Activated CD4-positive, alpha-beta T cell treated with anti-CD3 and anti-CD28 coated beads, Interleukin-2, amount 50 U/mL, for 16 hours (primary cell): ENCODE measurements around the gene CYREN.
"Not testable (repeated sequence)": the region's sequence is repeated elsewhere in the genome, so short reads cannot be mapped to it uniquely, and the experiment has no call there.

Experiments used
- DNase-seq: peaks from one replicate; pipeline ENCODE4 v3.0.0-alpha.2; 2020

Gene CYREN, protein sequence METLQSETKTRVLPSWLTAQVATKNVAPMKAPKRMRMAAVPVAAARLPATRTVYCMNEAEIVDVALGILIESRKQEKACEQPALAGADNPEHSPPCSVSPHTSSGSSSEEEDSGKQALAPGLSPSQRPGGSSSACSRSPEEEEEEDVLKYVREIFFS

DNA sequence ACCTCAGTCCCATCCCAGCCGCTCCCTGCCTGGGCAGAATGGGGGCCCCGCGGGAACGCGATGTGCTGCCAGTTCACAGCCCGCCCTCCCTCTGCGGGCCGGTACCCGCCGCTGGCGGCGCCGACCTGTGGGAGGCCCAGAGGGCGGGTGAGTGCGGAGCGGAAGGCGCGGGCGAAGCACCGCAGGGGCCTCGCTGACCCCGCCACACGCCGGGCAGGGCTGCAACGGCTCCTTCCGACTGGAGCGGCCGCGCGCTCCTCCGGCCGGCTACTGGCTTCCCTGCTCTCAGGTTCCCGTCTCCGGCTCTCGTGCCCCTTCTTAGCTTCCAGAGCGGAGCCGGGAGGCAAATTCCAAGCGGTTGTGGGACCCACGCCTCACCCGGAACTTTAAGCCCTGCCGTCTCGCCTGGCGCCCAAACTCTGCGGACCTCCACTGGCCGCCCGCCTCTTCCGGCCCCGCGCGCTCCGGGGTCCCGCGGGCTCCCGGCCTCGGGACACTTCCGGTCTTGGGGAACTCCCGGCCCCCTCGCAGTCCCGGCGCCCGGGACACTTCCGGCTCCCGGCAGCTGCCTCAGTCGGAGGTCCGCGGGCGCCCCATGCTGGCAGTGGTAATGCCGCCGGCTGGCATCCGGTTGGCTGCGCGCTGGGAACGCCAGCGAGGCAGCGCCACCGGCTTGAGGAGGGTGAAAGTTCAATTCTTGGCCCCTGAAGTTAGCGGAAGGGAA is at the start of gene CYREN:
CYREN (minus strand) TSS at position 434 of the 724 bp plus-strand sequence. CDS start 1,785 bp downstream, outside the sequence.
- peak; percentile 94 for DNase-seq

DNA sequence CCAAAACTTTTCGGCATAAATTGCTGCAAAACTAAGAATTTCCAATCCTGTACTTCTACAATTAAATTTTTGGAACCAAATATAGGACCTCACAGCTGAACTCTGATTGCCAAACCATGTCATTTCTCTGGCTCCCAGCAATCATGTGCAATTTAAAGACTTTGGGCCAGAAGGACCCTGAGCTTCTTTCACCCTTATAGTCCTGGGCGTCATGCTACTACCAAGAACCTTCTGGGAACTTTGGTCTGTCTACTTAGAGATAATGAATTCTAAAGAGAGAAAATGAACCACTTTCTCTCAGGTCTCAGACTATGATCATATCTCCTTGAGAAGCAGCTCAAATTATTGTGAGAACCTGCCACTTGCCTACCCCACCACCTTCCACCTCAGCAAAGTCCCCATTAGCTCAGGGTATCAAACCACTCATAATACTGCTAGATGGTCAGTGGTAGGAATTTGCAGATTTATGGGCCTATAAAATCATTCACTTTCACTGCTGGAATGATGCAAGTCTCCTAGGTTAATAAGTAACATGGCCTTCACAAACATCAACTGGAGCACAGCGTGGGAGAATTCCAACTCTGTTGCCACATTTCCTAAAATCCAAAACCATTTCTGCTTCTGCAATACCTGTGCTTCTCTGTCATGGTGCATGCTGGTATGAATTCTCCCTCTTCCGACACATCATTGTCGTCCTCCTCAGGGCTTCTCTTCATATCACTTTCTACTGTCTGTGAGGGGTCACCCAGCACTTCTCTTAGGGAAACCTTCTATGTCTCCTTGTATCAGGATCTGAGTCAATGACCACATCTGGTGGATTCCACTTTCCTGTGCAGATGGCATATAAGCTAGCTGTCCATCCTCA is 47.4 kb upstream of the CYREN start:
- no peak for DNase-seq

DNA sequence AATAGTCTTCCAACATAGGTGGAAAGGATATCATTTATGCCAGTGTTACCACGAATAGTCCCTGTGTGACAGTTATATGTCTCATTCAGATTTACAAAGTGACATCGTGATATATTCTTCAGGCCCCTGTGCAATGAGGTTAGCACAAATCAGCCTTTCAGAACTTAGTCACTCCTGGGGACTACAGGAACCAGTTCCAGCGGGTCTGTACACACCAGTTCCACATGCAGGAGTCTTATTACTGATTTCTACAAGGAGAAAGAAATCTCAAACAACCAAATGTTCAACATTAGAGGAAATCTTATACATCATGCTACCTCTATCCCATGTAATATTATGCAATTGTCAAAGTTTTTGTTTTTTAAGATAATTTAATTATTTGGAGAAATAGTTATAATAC is 45.2 kb upstream of the CYREN start:
- DNase-seq, result no peak

DNA sequence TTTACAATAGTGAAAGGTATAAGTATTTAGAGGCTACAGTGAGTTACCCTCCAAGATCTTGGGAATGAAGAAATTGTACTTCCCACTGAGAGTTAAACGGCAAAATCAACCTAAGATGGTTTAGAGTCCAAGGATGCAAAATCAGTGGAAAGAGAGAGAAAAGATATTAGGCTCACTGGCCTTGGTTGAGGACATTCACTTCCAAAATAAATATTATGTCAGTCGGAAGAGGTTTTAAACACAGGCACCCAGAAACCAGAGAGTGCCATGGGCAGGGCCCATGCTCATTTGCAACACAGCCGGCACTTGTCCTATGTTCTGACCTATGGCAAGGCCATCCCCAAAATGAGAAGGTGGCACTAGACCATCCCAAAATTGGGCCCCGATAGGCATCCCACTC is 44.7 kb upstream of the CYREN start:
- DNase-seq, result no peak

DNA sequence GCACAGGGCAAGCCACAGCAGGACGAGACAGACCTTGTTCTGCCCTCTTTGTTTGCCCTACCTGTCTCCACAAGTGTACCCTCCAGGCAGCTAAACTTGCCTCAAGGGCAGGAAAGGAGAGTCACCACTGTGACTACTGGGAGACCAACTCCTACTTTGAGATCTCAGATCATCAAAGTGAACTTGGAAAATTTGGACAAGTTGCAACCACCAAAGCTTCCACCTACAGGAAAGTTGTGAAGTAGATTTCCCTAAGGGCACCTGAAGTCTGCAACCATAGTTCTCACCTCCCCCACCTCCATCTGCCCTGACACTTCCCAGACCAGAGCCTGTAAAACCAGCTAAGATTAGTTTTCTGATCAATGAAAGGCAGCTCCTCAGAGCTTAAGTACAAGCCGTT is 43.3 kb upstream of the CYREN start:
- no peak for DNase-seq

DNA sequence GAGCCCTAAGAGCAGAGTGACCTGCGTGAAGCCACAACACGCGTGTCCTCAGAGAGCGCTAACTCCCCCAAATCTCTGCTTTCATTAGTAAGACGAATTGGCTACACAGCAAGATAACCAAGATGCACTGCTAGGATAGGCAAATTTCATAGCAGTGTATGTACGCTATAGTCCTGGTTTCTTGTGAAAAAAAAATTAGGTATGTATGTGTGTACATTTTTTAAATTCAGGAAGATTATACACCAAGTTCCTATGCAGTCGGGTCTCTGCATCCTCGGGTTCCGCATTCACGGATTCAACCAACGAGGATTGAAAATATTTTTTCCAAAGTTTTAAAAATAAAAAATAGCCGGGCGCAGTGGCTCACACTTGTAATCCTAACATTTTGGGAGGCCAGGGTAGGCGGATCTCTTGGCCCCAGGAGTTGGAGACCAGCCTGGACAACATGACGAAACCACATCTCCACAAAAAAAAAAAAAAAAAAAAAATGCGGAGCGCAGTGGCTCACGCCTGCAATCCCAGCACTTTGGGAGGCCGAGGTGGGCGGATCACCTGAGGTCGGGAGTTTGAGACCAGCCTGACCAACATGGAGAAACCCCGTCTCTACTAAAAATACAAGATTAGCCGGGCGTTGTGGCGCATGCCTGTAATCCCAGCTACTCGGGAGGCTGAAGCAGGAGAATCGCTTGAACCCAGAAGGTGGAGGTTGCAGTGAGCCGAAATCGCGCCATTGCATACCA is 41.6 kb upstream of the CYREN start:
- not testable (repeated sequence) for DNase-seq

DNA sequence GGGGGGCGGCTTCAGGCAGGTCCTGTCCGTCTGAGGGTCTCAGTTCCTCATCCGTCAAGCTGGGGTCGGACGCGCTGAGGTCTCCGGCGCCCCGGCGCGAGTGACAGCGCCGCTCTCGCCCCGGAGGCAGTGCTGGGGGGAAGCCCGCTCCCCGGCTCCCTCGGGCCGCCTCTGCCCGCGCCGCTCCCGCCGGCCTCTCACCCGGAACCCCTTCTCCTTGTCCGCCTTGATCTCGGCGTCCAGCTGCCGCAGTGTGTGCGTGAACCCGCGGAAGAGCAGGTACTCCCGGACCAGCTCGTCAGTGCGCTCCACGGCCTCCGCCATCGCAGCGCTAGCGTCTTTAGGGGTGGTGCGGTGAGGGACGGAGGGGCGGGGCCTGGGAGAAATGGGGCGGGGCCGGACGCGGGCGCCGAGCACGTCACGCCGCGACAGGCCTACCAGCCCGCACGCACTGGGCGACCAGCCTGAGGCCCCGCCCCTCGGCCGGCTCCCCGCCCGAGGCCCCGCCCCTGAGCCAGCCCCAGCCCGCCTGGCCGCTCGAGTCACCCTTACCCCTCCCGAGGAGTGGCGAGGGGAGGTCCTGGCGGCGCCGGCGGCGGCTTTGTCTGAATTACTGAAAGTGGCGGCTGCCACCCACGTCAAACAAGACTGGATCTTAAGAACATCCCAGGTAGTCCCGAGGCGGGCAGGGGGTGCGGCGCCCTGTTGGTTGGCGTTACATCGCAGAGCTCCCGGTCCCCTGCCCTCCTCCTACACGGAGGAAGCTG is 40.9 kb upstream of the CYREN start, which contains the start of gene WDR91:
WDR91 (minus strand) TSS at position 348 of the 767 bp plus-strand sequence; CDS start at position 324, 24 bp downstream.
- peak; percentile 96 for DNase-seq

DNA sequence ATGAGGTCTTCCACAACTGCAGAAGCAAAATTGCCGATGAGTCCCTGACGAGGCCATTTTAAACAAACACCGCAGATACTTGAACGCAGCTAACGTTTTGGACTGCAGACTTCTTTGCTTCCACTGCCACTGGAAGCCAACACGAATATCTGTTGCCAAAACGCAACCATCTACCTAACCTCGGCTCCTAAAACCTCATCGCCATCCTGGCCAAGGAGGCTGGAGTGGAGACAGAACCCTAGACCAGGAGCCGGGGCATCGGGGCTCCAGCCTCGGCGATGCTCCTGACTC is 40.3 kb upstream of the CYREN start:
- peak; percentile 9 for DNase-seq

DNA sequence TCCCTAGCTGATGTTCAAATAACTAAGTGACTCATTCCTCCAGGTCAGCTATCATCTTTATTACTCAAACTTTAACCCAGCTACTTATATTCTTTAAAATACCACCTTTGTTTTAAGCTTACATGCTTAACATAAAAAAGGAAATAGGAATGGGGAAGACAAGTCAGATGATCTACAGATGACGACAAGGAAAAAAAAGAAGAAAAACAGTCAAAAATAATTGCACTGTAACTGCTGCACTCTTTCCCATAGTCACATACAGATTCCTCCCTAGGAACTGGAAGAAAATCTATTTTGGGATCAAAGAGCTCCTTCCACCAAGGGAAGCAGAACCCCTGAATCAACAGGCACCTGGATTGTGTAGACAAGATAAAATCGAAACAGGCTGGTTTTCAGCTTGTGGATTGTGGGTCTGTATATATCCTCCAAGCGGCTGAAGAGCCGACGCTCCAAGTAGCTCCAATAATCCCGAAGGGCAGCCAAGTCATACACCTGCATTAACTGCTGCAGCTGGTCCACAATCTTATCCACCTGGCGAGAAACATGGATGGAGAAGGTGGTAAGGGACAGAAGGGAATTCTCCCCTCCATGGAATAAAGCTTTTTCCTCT is 38.8 kb upstream of the CYREN start:
- DNase-seq, result no peak

DNA sequence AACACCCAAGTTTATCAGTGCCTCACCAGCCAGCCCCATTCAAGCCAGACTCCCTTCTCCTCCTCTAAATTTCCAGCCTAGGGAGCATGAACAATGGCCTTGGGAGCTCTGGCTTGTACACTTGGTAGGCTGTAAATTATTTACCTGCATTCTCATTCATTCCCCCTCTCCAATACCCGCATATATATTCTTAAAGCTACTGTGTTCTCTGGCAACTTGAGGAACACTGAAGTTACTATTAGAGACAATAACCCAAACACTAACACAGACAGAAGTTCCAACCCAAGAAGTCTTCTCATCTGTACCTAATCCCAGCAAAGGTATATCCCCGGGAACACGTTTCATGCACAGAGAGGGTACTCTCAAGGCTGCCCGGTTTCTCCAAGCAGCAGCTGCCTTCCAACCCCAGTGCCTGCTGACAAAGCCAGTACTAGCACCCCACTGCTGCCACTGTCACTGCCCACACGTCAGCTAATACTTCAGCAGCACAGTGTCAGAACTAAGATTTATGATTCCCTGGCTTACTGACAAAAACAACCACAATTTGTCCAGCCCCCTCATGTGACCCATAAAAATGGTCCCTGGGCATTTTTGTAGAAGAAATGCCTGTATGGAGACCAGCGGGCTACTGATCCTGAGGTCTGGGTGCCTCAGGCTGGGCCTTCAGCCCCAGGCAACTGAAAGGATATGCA is 37.7 kb upstream of the CYREN start:
- no peak for DNase-seq

DNA sequence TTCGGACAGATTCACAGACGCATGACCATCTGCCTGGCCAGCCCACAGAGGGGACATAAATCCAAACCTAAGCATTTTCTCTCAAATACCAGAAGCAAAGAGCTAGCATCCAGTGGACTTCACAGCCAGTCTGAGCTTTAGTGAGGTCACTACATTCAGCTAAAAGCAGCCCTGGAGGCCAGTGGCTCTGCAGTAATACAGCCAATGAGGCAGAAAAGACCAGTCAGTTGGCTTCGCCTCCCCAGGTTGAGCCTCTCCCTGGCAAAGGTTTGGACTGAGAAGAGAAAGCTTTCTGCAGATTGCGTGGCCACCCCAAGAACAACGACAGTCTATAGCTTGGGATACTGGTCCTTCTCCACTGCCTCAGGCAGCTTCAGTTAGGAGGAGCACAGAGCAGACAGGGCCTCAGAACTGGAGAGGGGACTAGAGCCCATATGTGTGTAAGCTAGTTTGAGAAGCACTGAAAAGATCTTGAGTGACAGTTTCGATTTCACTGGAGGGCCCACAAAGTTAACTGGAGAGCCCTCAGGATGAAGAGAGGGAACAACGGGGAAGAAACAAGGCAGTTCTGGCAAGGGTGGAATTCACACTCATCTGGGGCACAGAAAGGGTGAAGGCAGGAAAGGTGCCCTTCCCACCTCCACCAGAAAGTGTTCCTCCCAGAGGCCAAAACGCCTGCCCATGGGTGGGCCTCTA is 37.0 kb upstream of the CYREN start:
- DNase-seq, result no peak

DNA sequence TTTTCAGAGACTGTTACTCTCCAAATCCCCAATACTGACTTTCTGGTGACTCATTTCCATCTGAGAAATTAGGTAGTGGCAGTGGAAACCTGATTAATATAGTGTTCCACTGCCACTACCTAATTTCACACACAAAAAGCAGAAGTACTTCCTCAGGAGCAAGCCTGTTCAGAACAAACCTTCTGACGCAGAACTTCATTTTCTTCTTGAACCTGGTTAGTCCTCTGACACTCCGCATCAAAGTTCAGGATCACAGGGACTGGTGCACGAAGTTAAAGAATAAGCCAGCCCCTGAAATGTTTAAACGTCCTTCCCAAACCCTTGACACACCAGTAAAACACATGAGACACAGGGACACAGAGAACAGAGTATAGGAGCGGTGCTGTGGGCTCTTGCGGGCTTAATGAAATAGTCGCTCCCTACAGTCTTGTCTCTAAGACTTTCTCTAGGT is 36.5 kb upstream of the CYREN start:
- DNase-seq, result peak; percentile 65

DNA sequence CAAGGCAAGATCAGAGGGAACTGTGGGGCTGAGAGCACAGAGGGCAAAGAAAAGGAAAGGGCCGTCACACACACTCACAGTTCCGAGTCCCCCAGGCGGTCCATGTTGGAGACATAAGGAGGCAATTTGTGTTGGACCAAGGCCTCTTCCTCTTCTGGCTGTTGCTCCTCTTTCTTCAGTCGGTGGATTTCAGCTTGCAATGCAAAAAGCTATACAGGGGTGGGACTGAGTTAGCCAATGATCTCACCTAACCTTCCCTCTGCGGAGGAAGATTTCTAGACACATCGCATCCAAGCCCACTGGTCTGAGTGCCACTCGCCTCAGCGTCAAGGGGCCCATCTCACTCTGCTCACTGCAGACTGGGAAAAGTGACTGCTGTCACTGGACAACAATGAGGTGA is 35.3 kb upstream of the CYREN start:
- DNase-seq, result no peak

DNA sequence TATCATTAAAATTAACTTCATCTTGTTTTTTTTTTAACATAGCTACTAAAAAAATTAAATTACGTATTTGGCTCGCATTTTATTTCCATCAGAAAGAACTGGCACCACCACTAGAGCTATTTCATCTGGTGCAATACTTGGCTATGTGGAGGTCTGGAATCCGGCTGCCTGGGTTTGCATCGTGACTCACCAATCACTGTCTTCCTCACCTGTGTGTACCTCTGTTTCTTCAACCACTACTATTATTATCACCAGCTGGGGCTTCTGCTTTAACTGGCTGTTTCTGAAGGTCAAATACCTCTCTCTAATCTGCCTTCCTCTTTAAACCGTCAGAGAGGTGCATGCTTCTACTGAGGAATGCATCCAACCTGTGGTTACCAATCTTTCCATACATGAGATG is 34.4 kb upstream of the CYREN start:
- no peak for DNase-seq

DNA sequence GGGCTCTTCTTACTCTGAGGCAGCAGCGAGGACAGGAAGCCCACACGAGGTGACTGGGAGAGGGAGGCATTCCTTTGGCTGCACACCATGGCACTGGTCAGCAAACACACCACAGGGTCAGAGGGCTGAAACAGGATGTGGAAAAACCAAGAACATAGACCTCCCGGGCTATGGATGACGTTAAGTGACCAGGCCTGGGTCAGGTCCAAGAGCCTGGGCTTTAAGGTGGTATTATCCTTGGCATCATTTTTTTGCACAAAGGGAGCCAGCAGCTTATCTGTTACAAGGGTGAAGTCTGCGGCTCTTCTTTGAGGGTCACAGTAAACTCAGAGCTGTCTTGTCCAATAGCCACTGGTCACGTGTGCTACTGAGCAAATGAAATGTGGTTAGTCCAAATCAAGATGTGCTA is 33.8 kb upstream of the CYREN start:
- DNase-seq, result no peak

DNA sequence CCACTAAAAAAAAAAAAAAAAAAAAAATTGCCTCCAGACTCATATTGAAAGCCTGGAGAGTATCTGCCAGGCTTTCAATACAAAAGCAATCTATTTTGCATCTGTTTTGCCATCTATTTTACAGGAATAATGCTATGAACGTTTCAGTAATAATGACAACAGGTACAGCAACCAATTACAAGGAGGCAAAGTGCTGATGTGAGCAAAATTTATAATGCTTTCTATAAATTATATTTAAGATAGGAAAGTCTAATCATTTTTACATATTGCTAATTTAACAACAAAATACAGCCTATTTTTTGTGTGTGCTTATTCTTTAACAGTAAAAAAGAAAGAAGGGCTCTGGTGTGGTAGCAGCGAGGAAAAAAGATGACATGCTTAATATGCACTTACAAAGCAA is 30.8 kb upstream of the CYREN start:
- DNase-seq, result no peak

DNA sequence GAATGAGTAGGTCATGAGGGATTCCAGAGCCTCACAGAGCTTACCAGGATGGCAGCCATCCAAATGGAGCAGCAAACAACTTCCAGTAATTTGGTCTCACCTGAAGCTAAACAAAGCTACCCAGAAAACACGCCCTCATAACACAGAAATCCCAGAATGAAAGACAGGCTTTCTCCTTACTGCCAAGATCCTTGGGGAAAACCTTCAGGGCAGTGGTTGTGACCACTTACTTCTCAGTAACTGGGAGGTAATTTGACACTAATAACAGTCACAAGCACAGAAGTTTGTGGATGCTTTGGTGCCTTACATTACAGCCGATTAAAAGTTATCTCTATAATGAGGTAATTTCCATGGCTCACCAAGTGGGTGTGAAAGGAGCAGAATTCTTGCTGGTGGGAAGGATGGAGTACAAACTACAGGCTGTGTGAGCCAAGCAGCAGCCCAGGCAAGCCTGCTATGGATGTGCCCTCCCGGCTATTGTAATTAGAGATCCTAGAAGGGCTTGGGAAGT is 30.4 kb upstream of the CYREN start:
- no peak for DNase-seq

DNA sequence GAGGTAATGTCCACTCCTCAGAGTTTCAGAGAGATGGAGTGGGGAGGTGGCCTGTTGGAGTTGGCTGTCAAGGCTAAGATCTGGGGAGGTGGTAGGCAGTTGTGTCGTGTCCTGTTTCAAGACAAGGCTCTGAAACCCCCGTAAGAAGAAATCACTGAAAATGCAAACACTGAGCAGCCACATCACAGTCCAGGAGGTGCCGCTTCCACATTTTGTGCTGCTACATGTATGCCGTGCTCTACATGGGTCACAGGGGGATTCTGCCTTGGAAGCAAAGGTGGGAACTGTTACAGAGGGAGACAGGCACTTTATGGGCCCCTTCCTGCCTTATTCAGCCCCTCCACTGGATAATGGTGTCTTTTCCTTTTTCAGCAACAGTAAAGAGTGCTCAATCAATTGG is 28.9 kb upstream of the CYREN start:
- DNase-seq, result no peak

DNA sequence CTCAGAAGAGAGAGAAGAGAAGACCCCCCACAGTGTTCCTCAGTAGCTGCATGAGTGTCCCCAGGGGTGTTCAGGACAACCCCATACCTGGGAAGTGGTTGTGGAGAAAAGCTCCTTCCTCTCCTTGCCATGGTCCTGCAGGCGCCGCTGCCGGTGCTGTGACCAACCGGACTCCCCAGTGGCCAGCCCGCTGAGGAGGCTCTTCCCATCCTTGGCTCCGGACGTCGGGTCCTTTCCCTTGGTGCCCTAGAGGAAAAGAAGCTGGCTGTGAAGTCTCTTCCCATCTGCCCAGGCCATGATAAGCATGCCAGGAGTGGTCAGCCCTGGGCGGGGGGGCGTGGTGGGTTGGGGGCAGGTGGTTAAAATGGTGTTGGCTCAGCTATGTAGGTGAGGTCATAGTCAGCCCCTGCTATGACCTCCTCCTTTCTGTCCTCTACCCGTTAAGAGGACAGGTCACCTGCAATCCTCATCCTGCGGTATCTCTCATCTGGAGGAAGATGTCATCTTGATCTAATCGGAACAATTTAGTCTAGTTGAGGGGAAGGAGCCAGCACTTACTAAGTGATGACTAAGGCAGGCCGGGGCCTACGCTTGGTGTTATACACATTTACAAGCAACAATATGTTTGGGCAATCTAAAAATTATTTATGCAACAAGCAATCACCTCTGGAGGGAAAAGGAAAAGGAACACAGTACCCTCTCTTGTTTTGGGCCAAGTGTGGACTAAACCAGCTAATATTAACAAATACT is 27.6 kb upstream of the CYREN start:
- no peak for DNase-seq

DNA sequence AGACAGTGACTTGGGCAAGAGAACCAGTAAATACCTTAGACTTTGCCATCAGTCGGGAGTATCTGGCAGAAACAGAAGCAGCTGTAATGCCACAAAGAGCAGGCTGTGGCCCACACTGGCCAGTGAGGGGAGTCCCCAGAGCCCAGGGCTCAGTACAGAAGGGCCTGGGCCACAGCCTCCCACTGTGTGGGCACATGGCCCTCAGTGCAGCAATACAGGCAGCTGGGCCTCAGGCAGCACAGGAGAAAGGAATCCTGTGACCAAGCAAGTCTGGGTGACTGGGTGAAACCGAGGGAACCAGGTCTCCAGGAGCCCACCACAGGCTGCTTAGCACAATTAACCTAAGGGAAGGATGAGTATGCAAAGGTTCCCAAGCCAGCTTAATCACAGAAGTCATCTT is 26.8 kb upstream of the CYREN start:
- DNase-seq, result no peak
